Tongue (tissue), 2 donors: Measurements from ENCODE around the gene ATP2B2. TPM values are rescaled to one million over a fixed set of nuclear protein-coding genes. Genes with fewer than 3 reads are reported as not detected.

Experiments
- DNase-seq: peaks from one replicate; pipeline ENCODE4 v3.0.0-alpha.2; 2015
- total RNA-seq: library from RNA; depleted of rRNA; stranded (reverse); fragments of >200 nt; gene quantifications from one replicate; pipeline ENCODE4 v1.2.3, GENCODE V29; 2014

Gene ATP2B2
- total RNA-seq, 1 donor from 2014 or later, result 5.7 TPM

GRCh38 chr3:10343526-10343925 lies 161.9 kb downstream of the ATP2B2 start:
- DNase-seq, result no peak

- DNase-seq, result no peak
Measured at GRCh38 chr3:10342781-10343180, 162.6 kb downstream of the ATP2B2 start.

- DNase-seq, result no peak
Measured at GRCh38 chr3:10341901-10342398, 163.4 kb downstream of the ATP2B2 start.

- no peak for DNase-seq
Measured at GRCh38 chr3:10340476-10340875, 164.9 kb downstream of the ATP2B2 start.

GRCh38 chr3:10340046-10340445 lies 165.3 kb downstream of the ATP2B2 start:
- no peak for DNase-seq

GRCh38 chr3:10339376-10339955 lies 165.9 kb downstream of the ATP2B2 start:
- DNase-seq, result no peak

GRCh38 chr3:10338591-10339353 lies 166.6 kb downstream of the ATP2B2 start:
- DNase-seq, result no peak

- no peak for DNase-seq
Measured at GRCh38 chr3:10338164-10338470, 167.3 kb downstream of the ATP2B2 start.

GRCh38 chr3:10337323-10338163 lies 167.8 kb downstream of the ATP2B2 start:
- DNase-seq, result no peak

GRCh38 chr3:10336761-10337160 lies 168.6 kb downstream of the ATP2B2 start:
- DNase-seq, result no peak

- DNase-seq, result no peak
Measured at GRCh38 chr3:10335871-10336622, 169.3 kb downstream of the ATP2B2 start.

GRCh38 chr3:10335190-10335738 lies 170.1 kb downstream of the ATP2B2 start:
- DNase-seq, result no peak

GRCh38 chr3:10334459-10334858 lies 170.9 kb downstream of the ATP2B2 start:
- DNase-seq, result no peak

GRCh38 chr3:10334042-10334441 lies 171.3 kb downstream of the ATP2B2 start:
- no peak for DNase-seq

GRCh38 chr3:10333349-10333650 lies 172.1 kb downstream of the ATP2B2 start:
- DNase-seq, result no peak

GRCh38 chr3:10332481-10333348 lies 172.7 kb downstream of the ATP2B2 start:
- DNase-seq, result no peak

GRCh38 chr3:10331320-10331719 lies 174.1 kb downstream of the ATP2B2 start:
- no peak for DNase-seq

- DNase-seq, result no peak
Measured at GRCh38 chr3:10330319-10330718, 175.1 kb downstream of the ATP2B2 start.

GRCh38 chr3:10329495-10330015 lies 175.8 kb downstream of the ATP2B2 start:
- DNase-seq, result no peak

GRCh38 chr3:10328460-10329071 lies 176.8 kb downstream of the ATP2B2 start:
- no peak for DNase-seq

- no peak for DNase-seq
Measured at GRCh38 chr3:10327592-10327991, 177.8 kb downstream of the ATP2B2 start.
